AG09319 (cell line): ENCODE results near the gene LUM.

Experiments
- DNase-seq: peaks from one replicate; pipeline ENCODE4 v3.0.0-alpha.2; 2010; ENCODE audit warnings: low read depth; ENCODE audit errors: extremely low read depth
- CTCF ChIP-seq: IDR thresholded peaks from 2 replicates; pipeline ENCODE4 v1.5.1; 2011; ENCODE audit warnings: low read depth, mild to moderate bottlenecking, inconsistent platforms, low read length, moderate library complexity

Gene LUM

DNA sequence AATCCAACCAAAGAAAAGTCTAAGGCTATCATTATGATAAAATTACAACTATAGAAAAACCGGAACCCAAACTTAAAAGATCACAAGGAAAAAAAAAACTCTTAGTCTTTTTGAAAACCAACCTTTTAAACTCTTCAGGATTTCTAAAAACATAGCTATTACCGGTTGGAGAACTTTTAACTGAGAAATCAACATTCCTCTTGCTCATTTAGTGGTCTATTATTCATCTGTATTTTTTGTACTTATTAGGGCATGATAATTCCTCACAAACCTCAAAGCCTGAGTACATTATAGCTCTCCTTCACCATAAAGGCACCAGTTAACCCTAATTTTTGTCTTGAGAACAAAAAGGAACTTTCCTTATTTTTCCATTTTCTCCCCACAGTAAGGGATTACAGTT is 10.4 kb downstream of the LUM start:
- no peak for TF ChIP-seq CTCF
- DNase-seq: no peak

GRCh38 chr12:91099836-91100235 is 11.5 kb downstream of the LUM start:
- DNase-seq: no peak
- TF ChIP-seq CTCF: no peak

DNA sequence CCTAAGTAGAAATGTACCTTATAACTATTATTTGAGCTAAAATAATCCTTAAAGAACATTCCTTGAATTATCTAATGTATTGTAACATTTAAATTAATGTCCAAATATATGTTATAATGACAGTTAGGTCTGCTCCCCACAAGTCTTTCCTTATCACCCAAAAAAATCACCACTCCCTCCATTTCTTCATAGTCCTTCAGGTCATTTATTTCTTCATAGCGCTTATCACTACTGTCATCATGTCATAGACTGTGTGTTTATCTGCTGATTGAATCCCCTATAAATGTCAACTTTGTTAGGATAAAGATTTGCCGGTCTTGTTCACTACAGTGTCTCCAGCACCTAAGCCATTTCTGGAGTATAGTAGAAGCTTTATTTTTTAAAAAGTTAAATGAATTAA is 12.0 kb downstream of the LUM start:
- no peak for TF ChIP-seq CTCF
- no peak for DNase-seq

GRCh38 chr12:91098941-91099340 is 12.4 kb downstream of the LUM start:
- TF ChIP-seq CTCF: no peak
- DNase-seq: peak; percentile 71

DNA sequence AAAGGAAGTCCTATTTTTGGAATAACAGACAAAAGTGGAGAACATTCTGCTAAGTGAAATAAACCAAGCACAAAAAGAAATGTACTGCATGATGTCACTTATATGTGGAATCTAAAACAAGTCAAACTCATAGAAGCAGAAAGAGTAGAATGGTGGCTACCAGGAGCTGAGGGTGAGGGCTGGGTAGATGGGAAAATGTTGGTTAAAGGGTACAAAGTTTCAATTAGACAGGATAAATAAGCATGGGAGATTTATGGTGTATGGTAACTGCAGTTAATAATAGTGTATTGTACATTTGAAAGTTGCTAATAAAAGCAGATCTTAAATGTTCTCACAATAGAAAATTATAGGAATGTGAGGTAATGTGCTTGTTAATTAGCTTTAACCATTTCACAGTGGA is 12.8 kb downstream of the LUM start:
- TF ChIP-seq CTCF: no peak
- no peak for DNase-seq

DNA sequence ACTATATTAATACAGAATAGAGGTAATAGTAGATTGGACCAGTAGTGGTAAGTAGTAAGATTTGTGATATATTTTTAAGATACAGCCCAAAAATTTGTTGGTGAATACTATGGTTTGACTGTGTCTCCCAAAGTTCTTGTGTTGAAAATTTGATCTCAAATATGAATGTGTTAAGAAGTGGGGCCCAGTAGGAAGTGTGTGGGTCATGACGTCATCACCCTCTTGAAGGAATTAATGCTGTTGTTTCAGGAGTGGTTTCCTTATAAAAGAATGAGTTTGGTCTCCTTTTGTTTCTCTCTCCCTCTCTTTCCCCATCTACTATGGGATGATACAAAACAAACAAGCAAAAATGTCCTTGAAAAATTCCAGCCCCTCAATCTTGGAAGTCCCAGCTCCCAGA is 16.3 kb downstream of the LUM start:
- TF ChIP-seq CTCF: no peak
- no peak for DNase-seq

- no peak for DNase-seq
- TF ChIP-seq CTCF: no peak
Observed at GRCh38 chr12:91094032-91094662, 17.1 kb downstream of the LUM start.
